HG02973 (cell line): Measurements from ENCODE around the gene SPG11.
"Not testable (repeated sequence)": the region's sequence is repeated elsewhere in the genome, so short reads cannot be mapped to it uniquely, and the experiment has no call there.

Experiments used
- ATAC-seq: cut with Tn5 transposase; IDR thresholded peaks from one replicate; pipeline ENCODE4 v1.9.1; 2021; ENCODE audit warnings: moderate library complexity; ENCODE audit not compliant: unreplicated experiment

SPG11 gene

DNA sequence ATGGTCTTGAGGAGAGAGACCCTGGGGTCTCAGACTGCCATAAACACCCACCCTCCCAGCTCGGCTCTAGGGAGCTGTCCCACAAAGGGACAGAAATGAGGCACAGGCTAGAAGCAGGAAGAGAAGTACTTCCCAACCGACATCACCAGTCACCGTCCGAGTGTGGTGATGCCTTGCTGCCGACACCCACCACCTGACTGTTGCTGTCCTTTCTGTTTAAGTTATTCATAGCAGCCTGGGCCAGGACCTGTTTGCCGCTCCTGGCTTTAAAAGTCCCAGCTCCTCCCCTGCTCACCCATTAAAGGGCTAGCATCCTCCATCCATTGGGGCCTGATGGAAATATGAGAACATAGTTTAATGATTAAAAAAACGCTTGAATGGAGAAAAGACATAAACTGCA lies 13.2 kb upstream of the SPG11 start:
- no peak for ATAC-seq

- ATAC-seq = no peak
These were observed 12.4 kb upstream of the SPG11 start for GRCh38 chr15:44675911-44676310.

- no peak for ATAC-seq
These were observed 10.2 kb upstream of the SPG11 start for GRCh38 chr15:44673639-44674038.

GRCh38 chr15:44670087-44670950 lies 6.9 kb upstream of the SPG11 start:
- no peak for ATAC-seq

DNA sequence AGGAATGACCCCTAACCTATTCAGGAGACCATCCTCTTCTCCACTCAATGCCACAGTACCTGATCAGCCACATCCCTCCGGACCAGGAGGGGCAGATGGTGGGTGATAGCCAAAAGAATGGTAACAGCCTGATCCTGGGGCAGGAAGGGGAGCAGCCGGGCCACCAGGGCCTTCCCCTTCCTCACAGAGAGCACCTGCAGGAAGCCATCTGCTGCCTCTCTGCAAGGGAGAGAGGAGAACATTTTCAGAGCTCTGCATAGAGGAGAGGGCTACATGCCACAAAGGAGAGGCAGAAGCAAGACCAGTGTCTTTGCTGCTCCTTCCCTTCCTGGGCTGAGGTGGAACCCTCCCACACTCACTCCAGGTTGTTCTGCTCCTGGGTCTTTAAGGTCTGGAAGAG lies 5.5 kb upstream of the SPG11 start:
- no peak for ATAC-seq

DNA sequence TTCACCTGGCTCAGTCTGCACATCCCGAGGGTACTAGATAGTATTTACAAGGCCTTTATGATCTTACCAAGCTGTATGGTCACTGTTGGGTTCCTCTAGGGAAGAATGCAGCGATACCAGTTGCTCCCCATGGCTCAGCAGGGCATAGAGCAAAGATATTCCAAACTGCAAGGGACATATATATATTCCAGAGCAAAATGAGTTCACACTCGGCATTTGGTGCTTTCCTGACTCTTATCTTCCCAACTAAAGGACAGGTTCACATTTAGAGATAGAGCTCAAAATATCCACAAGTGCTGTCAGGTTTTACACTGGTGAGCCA lies 3.5 kb upstream of the SPG11 start:
- ATAC-seq = no peak

- ATAC-seq = no peak
These were observed 3.0 kb upstream of the SPG11 start for GRCh38 chr15:44666210-44667038.

- peak; percentile 40 for ATAC-seq
These were observed 718 bp downstream of the SPG11 start for GRCh38 chr15:44662478-44663409.

- ATAC-seq = no peak
These were observed 1.9 kb downstream of the SPG11 start for GRCh38 chr15:44661576-44661975.

GRCh38 chr15:44659056-44659455 lies 4.4 kb downstream of the SPG11 start:
- ATAC-seq = no peak

GRCh38 chr15:44657378-44657777 lies 6.1 kb downstream of the SPG11 start:
- no peak for ATAC-seq

DNA sequence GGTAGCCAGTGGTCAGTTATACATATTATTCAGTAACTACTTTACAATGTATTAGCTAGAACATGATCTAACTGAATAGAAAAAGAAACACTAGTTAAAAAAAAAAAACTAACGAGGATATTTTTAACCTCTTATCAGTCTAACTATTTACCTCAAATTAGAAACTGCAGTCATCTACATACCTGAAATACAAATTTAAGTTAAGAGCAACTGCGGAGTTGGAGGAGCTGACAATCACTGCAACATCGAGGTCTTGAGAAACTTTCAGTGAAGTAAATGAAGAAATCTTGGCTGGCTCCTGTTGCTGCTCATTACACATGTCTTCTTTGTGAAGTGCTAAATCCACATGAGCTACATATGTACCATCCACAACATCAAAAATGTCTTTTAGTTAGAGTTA lies 6.5 kb downstream of the SPG11 start:
- ATAC-seq = no peak

- no peak for ATAC-seq
These were observed 7.2 kb downstream of the SPG11 start for GRCh38 chr15:44656298-44656697.

DNA sequence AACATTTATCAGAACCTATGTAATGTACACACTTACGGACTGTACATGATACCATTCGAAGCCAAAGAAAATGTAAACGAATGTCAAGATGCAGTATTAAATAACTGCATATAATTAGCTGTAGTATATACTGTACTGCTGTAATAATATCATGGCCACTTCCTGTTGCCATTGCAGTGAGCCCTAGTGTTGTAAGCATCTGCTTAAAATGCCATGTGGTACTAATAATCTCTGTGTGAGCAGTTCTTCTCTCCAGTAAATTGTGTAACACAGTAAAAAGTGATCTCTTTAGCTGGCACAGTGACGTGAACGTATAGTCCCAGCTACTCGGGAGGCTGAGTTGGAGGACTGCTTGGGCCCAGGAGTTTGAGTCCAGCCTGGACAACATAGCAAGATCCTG lies 8.6 kb downstream of the SPG11 start:
- no peak for ATAC-seq

DNA sequence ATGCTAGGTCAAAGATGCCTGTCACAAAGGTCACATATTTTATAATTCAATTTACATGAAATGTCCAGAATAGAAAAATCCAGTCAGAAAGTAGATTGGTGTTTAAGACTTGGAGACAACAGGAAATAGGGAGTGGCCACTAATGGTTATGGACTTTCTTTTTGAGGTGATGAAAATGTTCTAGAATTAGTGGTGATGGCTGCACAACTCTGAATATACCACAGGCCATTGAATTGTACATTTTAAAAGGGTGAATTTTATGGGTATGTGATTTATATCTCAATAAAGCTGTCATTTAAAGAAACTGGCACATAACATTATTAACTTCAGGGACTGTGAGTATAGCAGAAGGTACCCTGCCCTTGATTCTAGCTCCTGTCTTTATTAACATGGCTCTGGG lies 15.8 kb downstream of the SPG11 start:
- ATAC-seq = no peak

- ATAC-seq = no peak
These were observed 16.4 kb downstream of the SPG11 start for GRCh38 chr15:44647036-44647435.

GRCh38 chr15:44646460-44646859 lies 17.0 kb downstream of the SPG11 start:
- ATAC-seq = no peak

DNA sequence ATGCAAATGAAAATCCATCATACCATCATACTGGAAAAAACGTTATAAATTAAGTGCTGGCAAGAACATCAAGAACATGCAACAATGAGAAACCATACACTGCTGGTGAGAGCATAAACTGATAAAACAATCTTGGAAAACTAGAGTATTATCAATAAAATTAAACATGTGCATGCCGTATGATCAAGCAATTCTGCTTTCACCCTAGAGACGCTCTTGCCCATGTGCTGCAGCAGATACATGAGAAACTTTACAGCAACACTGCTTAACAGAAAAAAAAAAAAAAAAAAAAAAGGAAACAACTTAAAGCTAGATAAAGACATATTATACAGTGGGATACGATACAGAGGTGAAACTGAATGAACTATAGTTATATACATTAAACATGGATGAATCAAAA lies 21.8 kb downstream of the SPG11 start:
- no peak for ATAC-seq

DNA sequence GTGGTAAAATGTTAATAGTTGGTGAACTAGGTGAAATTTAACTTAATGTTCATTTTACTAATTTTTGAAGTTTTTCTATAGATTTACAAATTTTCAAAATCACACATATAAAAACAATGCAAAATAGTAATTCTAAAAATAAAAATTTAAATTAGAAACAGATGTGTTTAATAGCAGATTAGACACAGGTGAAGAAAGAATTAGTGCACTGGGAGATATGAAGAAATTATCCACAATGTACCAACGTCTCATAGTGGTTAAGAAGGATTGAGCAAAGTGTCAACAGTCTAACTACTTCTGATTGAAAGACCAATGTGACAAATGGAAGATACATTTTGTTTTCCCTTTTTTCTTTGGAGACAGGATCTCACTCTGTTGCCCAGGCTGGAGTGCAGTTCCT lies 26.5 kb downstream of the SPG11 start:
- ATAC-seq = no peak

GRCh38 chr15:44633603-44634002 lies 29.9 kb downstream of the SPG11 start:
- ATAC-seq = no peak

DNA sequence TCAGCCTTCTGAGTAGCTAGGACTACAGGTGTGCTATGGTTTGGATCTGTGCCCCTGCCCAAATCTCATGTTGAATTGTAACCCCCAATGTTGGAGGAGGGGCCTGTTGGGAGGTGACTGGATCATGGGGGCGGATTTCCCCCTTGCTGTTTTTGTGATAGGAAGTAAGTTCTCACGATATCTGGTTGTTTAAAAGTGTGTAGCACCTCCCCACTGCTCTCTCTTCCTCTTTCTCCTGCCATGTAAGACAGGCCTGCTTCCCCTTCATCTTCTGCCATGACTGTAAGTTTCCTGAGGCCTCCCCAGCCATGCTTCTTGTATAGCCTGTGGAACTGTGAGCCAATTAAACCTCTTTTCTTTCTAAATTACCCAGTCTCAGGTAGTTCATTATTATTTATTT lies 38.2 kb downstream of the SPG11 start:
- not testable (repeated sequence) for ATAC-seq
